LNCAP (cell line): Measurements from ENCODE around the gene ARRDC5.

ENCODE experiments used
- CTCF ChIP-seq: fragments of 450-650 bp; IDR thresholded peaks from 2 replicates; pipeline ENCODE4 v1.5.1; 2017; ENCODE audit warnings: mild to moderate bottlenecking

Gene ARRDC5

DNA sequence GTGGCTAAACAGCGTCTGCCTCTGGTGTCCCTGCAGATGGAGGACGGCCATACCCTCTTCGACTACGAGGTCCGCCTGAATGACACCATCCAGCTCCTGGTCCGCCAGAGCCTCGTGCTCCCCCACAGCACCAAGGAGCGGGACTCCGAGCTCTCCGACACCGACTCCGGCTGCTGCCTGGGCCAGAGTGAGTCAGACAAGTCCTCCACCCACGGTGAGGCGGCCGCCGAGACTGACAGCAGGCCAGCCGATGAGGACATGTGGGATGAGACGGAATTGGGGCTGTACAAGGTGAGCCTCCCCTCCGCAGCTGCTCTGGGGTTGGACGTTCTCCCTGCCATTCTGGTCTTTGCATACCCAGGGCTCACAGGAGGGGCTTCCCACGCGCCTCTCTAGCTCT, 26.5 kb upstream of the ARRDC5 start:
- TF ChIP-seq CTCF: no peak

DNA sequence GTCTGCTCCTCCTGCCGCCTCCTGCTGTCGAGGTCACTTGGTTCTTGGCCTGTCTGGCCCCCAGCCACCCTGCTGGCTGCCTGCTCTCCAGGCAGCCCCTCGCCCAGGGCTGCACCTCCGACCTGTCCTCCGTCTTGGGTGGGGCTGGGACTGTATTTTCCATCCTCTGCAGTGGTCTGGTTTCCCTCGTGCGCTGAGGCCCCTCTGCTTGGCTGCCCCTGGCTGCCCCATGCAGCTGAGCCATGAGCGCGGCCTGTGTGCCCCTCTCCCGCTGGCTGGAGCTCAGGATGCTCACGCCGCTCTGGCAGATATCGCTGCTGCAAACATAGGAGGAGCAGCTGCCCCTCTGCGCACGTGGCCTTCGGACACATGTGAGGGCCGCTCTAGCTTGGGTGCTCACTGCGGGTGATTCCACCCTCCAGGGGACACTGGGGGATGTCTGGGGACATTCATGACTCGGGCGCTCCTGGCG, 20.6 kb upstream of the ARRDC5 start:
- TF ChIP-seq CTCF: no peak

- TF ChIP-seq CTCF: no peak
Measured at GRCh38 chr19:4922530-4923275, 20.0 kb upstream of the ARRDC5 start.

GRCh38 chr19:4916292-4917082, 13.8 kb upstream of the ARRDC5 start:
- no peak for TF ChIP-seq CTCF

GRCh38 chr19:4914736-4915501, 12.2 kb upstream of the ARRDC5 start:
- TF ChIP-seq CTCF: no peak

GRCh38 chr19:4913996-4914735, 11.5 kb upstream of the ARRDC5 start:
- TF ChIP-seq CTCF: no peak
